ENCODE results near the gene ARID4B.

DNA sequence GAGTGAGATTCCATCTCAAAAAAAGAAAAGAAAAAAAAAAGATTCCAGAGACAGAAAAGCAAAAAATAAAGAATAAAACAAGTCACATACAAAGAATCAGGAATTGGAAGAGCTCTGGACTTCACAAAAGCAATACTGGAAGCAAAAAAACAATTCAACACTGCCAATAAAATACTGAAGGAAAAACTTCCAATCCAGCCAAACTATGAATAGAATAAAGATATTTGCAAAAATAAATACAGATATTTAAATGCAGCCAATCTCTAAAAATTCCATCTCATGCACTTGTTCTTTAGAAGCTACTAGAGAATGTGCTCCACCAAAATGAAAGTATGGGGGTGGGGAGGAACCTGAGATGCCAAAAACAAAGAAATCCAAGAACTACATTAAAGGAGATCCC, 137.5 kb downstream of the ARID4B start:
- TF ChIP-seq CTCF (conservative IDR thresholded peaks at IDR 0.05; ENCODE audit: low read length) (no peak), EZH2phosphoT487 (IDR thresholded peaks at IDR 0.05; ENCODE audit: borderline replicate concordance) (no peak)

All from Loucy (cell line).